IMR-90 (cell line): ENCODE results near the gene RINT1. TPM values are rescaled to one million over a fixed set of nuclear protein-coding genes. Genes with fewer than 3 reads are reported as not detected.

Source experiments
- ATAC-seq: fragments of 200-7000 bp; cut with Tn5 transposase; 2 replicates; pipeline ENCODE4 v1.9.1; 2020; ENCODE audit warnings: low read depth, mild to moderate bottlenecking, moderate library complexity
- BruUV-seq: library from RNA; stranded (reverse); fragments of 400-500 nt; replicated peaks from 2 replicates; lab custom pipeline; 2021; lab: Mats Ljungman, UMichigan
- CTCF ChIA-PET: fragments of 300-600 bp; formaldehyde crosslinking; extraction: SDS; loops from one replicate; lab custom pipeline; 2021; ENCODE audit warnings: antibody characterized with exemption; lab: Yijun Ruan, JAX
- POLR2A ChIA-PET: fragments of 300-600 bp; sonication (Branson Sonifier 250); formaldehyde crosslinking; loops from one replicate; lab custom pipeline; 2022; ENCODE audit warnings: antibody characterized with exemption; ENCODE audit not compliant: unreplicated experiment; lab: Charles Lee
- DNase-seq: peaks from one replicate; pipeline ENCODE4 v3.0.0; 2013
- H2AFZ ChIP-seq: replicated peaks from 2 replicates; pipeline ENCODE3; 2013; ENCODE audit warnings: low read length, mild to moderate bottlenecking; ENCODE audit not compliant: poor library complexity
- H2AK5ac ChIP-seq: 2 replicates; pipeline ENCODE4 v1.6.1; 2013; ENCODE audit warnings: low read depth, low read length, inconsistent platforms
- H2AK9ac ChIP-seq: replicated peaks from 2 replicates; pipeline ENCODE3; 2013; ENCODE audit warnings: mild to moderate bottlenecking, low read depth, low read length, moderate library complexity; ENCODE audit not compliant: poor library complexity
- H2BK120ac ChIP-seq: 2 replicates; pipeline ENCODE4 v1.6.1; 2013; ENCODE audit warnings: low read depth, low read length, inconsistent platforms
- H2BK15ac ChIP-seq: 3 replicates; pipeline ENCODE4 v1.6.1; 2013; ENCODE audit warnings: low read depth, low read length, inconsistent platforms
- H2BK20ac ChIP-seq: 2 replicates; pipeline ENCODE4 v1.6.1; 2013; ENCODE audit warnings: low read depth, mild to moderate bottlenecking, inconsistent platforms, low read length, moderate library complexity
- H2BK5ac ChIP-seq: 2 replicates; pipeline ENCODE4 v1.6.1; 2013; ENCODE audit warnings: mild to moderate bottlenecking, low read depth, low read length, inconsistent platforms; ENCODE audit not compliant: poor library complexity, severe bottlenecking
- H3K14ac ChIP-seq: replicated peaks from 2 replicates; pipeline ENCODE4 v1.6.1; 2013; ENCODE audit warnings: low read depth, low read length, inconsistent platforms
- H3K18ac ChIP-seq: 2 replicates; pipeline ENCODE4 v1.6.1; 2013; ENCODE audit warnings: low read depth, low read length, control low read depth
- H3K23ac ChIP-seq: 2 replicates; pipeline ENCODE4 v1.6.1; 2013; ENCODE audit warnings: low read depth, low read length, inconsistent platforms
- H3K27ac ChIP-seq: 2 replicates; pipeline ENCODE4 v1.5.1; 2013; ENCODE audit warnings: mild to moderate bottlenecking, control low read depth, low read length; ENCODE audit not compliant: insufficient read depth
- H3K27me3 ChIP-seq: 2 replicates; pipeline ENCODE4 v1.6.1; 2013; ENCODE audit warnings: low read length; ENCODE audit not compliant: control insufficient read depth, insufficient read depth
- H3K36me3 ChIP-seq: 2 replicates; pipeline ENCODE4 v1.6.1; 2013; ENCODE audit warnings: low read length, mixed read lengths; ENCODE audit not compliant: control insufficient read depth, insufficient read depth
- H3K4ac ChIP-seq: 2 replicates; pipeline ENCODE4 v1.6.1; 2013; ENCODE audit warnings: low read depth, low read length, inconsistent platforms
- H3K4me1 ChIP-seq: 2 replicates; pipeline ENCODE4 v1.6.1; 2013; ENCODE audit warnings: low read length, mixed read lengths; ENCODE audit not compliant: control insufficient read depth, insufficient read depth
- H3K4me2 ChIP-seq: 2 replicates; pipeline ENCODE4 v1.6.1; 2013; ENCODE audit warnings: low read depth, mild to moderate bottlenecking, control low read depth, low read length, moderate library complexity
- H3K4me3 ChIP-seq: 2 replicates; pipeline ENCODE4 v1.5.1; 2013; ENCODE audit warnings: low read depth, mild to moderate bottlenecking, control low read depth, low read length, moderate library complexity; ENCODE audit not compliant: insufficient read depth
- H3K56ac ChIP-seq: 2 replicates; pipeline ENCODE4 v1.6.1; 2013; ENCODE audit warnings: low read length, inconsistent platforms; ENCODE audit not compliant: insufficient read depth; ENCODE audit errors: extremely low read depth
- H3K79me1 ChIP-seq, 2 experiments: 2 replicates each; pipeline ENCODE4 v1.6.1; 2013; ENCODE audit warnings: low read length in 2 of 2, inconsistent platforms in 1 of 2, low read depth in 1 of 2
- H3K9ac ChIP-seq: 2 replicates; pipeline ENCODE4 v1.6.1; 2013; ENCODE audit warnings: low read depth, low read length, control low read depth
- H3K9me1 ChIP-seq: 2 replicates; pipeline ENCODE4 v1.6.1; 2013; ENCODE audit warnings: low read length, inconsistent platforms; ENCODE audit not compliant: insufficient read depth
- H3K9me3 ChIP-seq: 2 replicates; pipeline ENCODE4 v1.6.1; 2013; ENCODE audit warnings: low read length; ENCODE audit not compliant: control insufficient read depth, insufficient read depth
- H4K20me1 ChIP-seq: 2 replicates; pipeline ENCODE4 v1.6.1; 2013; ENCODE audit warnings: low read length, inconsistent platforms; ENCODE audit not compliant: insufficient read depth
- H4K5ac ChIP-seq: 2 replicates; pipeline ENCODE4 v1.6.1; 2013; ENCODE audit warnings: mild to moderate bottlenecking, low read depth, low read length, control low read depth
- H4K8ac ChIP-seq, 2 experiments: 2 replicates each; pipeline ENCODE4 v1.6.1; 2013; ENCODE audit warnings: low read depth in 2 of 2, low read length in 2 of 2, control low read depth in 1 of 2, inconsistent platforms in 1 of 2
- H4K91ac ChIP-seq: 2 replicates; pipeline ENCODE4 v1.6.1; 2013; ENCODE audit warnings: low read depth, low read length, inconsistent platforms; ENCODE audit not compliant: insufficient read depth
- CHD1 ChIP-seq: IDR thresholded peaks from 2 replicates; pipeline ENCODE4 v1.6.1; 2012; ENCODE audit warnings: low read depth, low read length, improper control_type of control experiment
- WGBS, 2 experiments: methylation state at CpG; one replicate each; pipeline versions ENCODE4 v1.1.5 to v1.1.7; 2013; ENCODE audit warnings: missing lambda C conversion rate in 2 of 2; ENCODE audit not compliant: insufficient read length in 1 of 2; ENCODE audit errors: extremely low coverage in 2 of 2; 5-methylcytosine and 5-hydroxymethylcytosine counted together
- dilution Hi-C: fragments of 300-500 bp; cut with HindIII; formaldehyde crosslinking; loops from one replicate; pipeline ENCODE4 v1.14.3; 2018; ENCODE audit warnings: low sequenced_read_pairs; ENCODE audit not compliant: unreplicated experiment
- in situ Hi-C: fragments of 300-500 bp; cut with MboI; formaldehyde crosslinking; loops from 3 replicates; pipeline ENCODE4 v1.14.3; 2019; ENCODE audit warnings: low sequenced_read_pairs, inconsistent platforms, mixed read lengths
- intact Hi-C: fragments of 100-400 bp; cut with micrococcal nuclease; formaldehyde crosslinking; loops from 2 replicates; pipeline ENCODE4 v1.10.0; 2022
- polyA plus RNA-seq, 3 experiments: library from polyadenylated mRNA; depleted of rRNA; stranded (reverse); fragments of >200 nt; gene quantifications; 2 replicates each; pipeline ENCODE4 v1.2.3, GENCODE V29; 2012; ENCODE audit warnings: low replicate concordance in 1 of 3
- total RNA-seq: library from RNA; depleted of rRNA; stranded (reverse); fragments of >200 nt; gene quantifications from 2 replicates; pipeline ENCODE4 v1.2.3, GENCODE V29; 2012

RINT1 gene
- total and polyA plus RNA-seq, 2 of the 4 experiments (the other 2 are of a cell fraction) = 15.9 to 23.1 TPM

DNA sequence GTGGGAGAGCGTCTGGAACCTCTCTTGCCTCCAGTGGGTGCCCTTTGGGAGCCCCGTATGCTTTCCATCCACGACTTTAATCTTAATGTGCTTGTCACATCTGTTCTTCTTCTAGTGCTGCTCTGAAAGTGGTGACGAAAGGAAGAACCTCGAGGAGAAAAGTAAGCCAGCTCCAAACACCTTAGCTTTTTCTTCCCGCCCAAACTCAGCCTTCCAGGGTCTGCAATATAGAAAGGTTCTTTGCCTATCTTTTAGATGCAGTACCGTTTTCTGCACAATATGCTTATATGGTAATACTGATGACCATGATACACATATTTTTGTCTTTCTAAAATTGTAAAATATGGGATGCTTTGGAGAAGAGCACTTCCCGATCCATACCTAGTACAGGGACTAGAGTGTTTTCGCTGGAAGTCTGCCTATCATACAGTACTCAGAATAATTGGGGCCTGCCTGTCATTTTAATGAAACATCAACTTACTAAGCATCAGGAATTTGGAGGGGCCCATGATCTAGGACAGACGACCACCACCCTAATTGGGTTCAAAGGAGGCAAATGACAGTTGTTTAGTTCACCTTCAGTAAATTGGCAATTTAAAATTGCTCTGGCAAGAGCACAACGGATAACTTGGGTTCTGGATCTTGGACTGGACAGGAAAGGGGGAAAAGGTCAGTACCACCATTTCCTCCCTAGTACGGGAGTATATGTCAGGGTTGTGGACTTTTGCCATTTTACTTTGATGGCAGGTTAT, 884 bp downstream of the RINT1 start:
- ATAC-seq (no peak), DNase-seq (no peak)
- Histone ChIP-seq H3K36me3 (peaks cover 7% of the 10 kb centered on the region), H3K9me1 (peaks cover 8% of the 10 kb centered on the region), H3K14ac (peak overlapping the region; percentile 90), H3K4me2 (peak overlapping the region; percentile 98), H2BK120ac (no peak overlapping the region), H3K23ac (peak overlapping the region; percentile 87), H4K8ac (peak overlapping the region; percentile 73 to 90; a peak in 3 of 4 replicates), H2AFZ (peak overlapping the region; percentile 96), H3K4me3 (peak overlapping the region; percentile 95), H3K9me3 (no peaks in the 10 kb centered on the region), H4K91ac (no peak overlapping the region; the same call in 1 of the 2 replicates), H3K79me1 (peaks cover 13 to 34% of the 10 kb centered on the region in 2 experiments), H3K27ac (peak overlapping the region; percentile 94), H3K9ac (peak overlapping the region; percentile 99), H4K20me1 (no peaks in the 10 kb centered on the region), H2BK15ac (no peak overlapping the region), H2BK5ac (peak overlapping the region; percentile 77), H2AK9ac (peak overlapping the region; percentile 63), H3K18ac (no peak overlapping the region), H2AK5ac (peak overlapping the region; percentile 85), H3K4ac (peak overlapping the region; percentile 85), H3K56ac (peak overlapping the region; percentile 77; the same call in 1 of the 2 replicates), H3K4me1 (peaks cover 2% of the 10 kb centered on the region; the same call in 1 of the 2 replicates), H4K5ac (peak overlapping the region; percentile 96), H3K27me3 (no peaks in the 10 kb centered on the region), H2BK20ac (no peak overlapping the region)
- TF ChIP-seq CHD1 = no peak
- BruUV-seq = TSS peak; percentile 57
- intact Hi-C loops (no loop called here), dilution Hi-C loops (no loop called here), in situ Hi-C loops (no loop called here)
- CTCF ChIA-PET = no interaction called here
- POLR2A ChIA-PET = no interaction called here
- WGBS, 2 experiments = no CpG with 5 or more reads among the region's 12 CpGs
